Activated naive CD8-positive, alpha-beta T cell treated with anti-CD3 and anti-CD28 coated beads, Interleukin-2, amount 10 ng/mL, durations not matched to agents 7 days and 5 days (primary cell): ENCODE data around the gene GORAB. TPM values are rescaled to one million over a fixed set of nuclear protein-coding genes. Genes with fewer than 3 reads are reported as not detected.

ENCODE experiments used
- ATAC-seq: fragments of 150-1000 bp; cut with Tn5 transposase; one replicate; pipeline ENCODE4 v1.10.0; 2021; ENCODE audit warnings: low read depth, moderate library complexity
- POLR2A ChIA-PET: fragments of 350-600 bp; sonication (Branson Sonifier 250); formaldehyde crosslinking; loops from one replicate; lab custom pipeline; 2021; ENCODE audit warnings: antibody characterized with exemption; lab: Charles Lee
- DNase-seq: peaks from one replicate; pipeline ENCODE4 v3.0.0; 2021
- H3K27ac Mint-ChIP-seq: one replicate; pipeline ENCODE4 v1.8.0; 2022; ENCODE audit warnings: mild to moderate bottlenecking, mixed read lengths
- H3K27me3 Mint-ChIP-seq: one replicate; pipeline ENCODE4 v1.8.0; 2022; ENCODE audit warnings: mild to moderate bottlenecking, moderate library complexity, mixed read lengths
- H3K36me3 Mint-ChIP-seq: one replicate; pipeline ENCODE4 v1.8.0; 2021; ENCODE audit warnings: mild to moderate bottlenecking, mixed read lengths
- H3K4me1 Mint-ChIP-seq: one replicate; pipeline ENCODE4 v1.8.0; 2021; ENCODE audit warnings: mixed read lengths
- H3K4me3 Mint-ChIP-seq: one replicate; pipeline ENCODE4 v1.8.0; 2022; ENCODE audit warnings: mild to moderate bottlenecking, moderate library complexity, mixed read lengths
- H3K9me3 Mint-ChIP-seq: one replicate; pipeline ENCODE4 v1.8.0; 2021; ENCODE audit warnings: mixed read lengths
- total RNA-seq, 2 experiments: library from RNA; stranded (reverse); gene quantifications; one replicate each; pipeline ENCODE4 v1.2.3, GENCODE V29; 2021

GORAB gene
- total RNA-seq, 2 experiments from 2014 or later = 13.2 to 17.4 TPM

- Mint-ChIP-seq H3K27me3 (peaks cover 22% of the 10 kb centered on the region), H3K9me3 (no peaks in the 10 kb centered on the region), H3K4me3 (no peak overlapping the region), H3K27ac (no peak overlapping the region), H3K4me1 (no peaks in the 10 kb centered on the region), H3K36me3 (no peaks in the 10 kb centered on the region)
- POLR2A ChIA-PET = no interaction called here
- no peak for ATAC-seq
- no peak for DNase-seq
Observed at GRCh38 chr1:170520601-170521000, 11.4 kb upstream of the GORAB start.

- POLR2A ChIA-PET = interaction anchor here (0.7 kb wide), 1 partner anchor 478 kb away, joined by 5 read pairs; no protein-coding TSS in a partner anchor
- Mint-ChIP-seq H3K36me3 (no peaks in the 10 kb centered on the region), H3K27ac (no peak overlapping the region), H3K27me3 (peaks cover 26% of the 10 kb centered on the region), H3K4me1 (no peaks in the 10 kb centered on the region), H3K9me3 (no peaks in the 10 kb centered on the region), H3K4me3 (no peak overlapping the region)
- no peak for DNase-seq
- no peak for ATAC-seq
Observed at GRCh38 chr1:170521818-170522217, 10.1 kb upstream of the GORAB start.

- peaks cover 11% of the 10 kb centered on the region for H3K4me1 Mint-ChIP-seq
- peaks cover under 1% of the 10 kb centered on the region for H3K36me3 Mint-ChIP-seq
- POLR2A ChIA-PET = interaction anchor here (0.6 to 0.7 kb wide), 3 partner anchors 14 to 797 kb away, joined by 3 to 6 read pairs (median 4); no protein-coding TSS in a partner anchor
- ATAC-seq = no peak
- H3K9me3 Mint-ChIP-seq = no peaks in the 10 kb centered on the region
- H3K27me3 Mint-ChIP-seq = peaks cover 17% of the 10 kb centered on the region
- no peak overlapping the region for H3K27ac Mint-ChIP-seq
- H3K4me3 Mint-ChIP-seq = no peak overlapping the region
- DNase-seq = peak; percentile 25
Observed at GRCh38 chr1:170530972-170531757, 801 bp upstream of the GORAB start.

GRCh38 chr1:170533298-170533697 is 1.3 kb downstream of the GORAB start:
- H3K27me3 Mint-ChIP-seq = peaks cover 17% of the 10 kb centered on the region
- POLR2A ChIA-PET = no interaction called here
- ATAC-seq = no peak
- H3K4me1 Mint-ChIP-seq = peaks cover 11% of the 10 kb centered on the region
- no peak overlapping the region for H3K27ac Mint-ChIP-seq
- H3K9me3 Mint-ChIP-seq = no peaks in the 10 kb centered on the region
- H3K4me3 Mint-ChIP-seq = no peak overlapping the region
- DNase-seq = no peak
- H3K36me3 Mint-ChIP-seq = peaks cover 5% of the 10 kb centered on the region

GRCh38 chr1:170534626-170535147 is 2.7 kb downstream of the GORAB start:
- Mint-ChIP-seq H3K27me3 (peaks cover 7% of the 10 kb centered on the region), H3K27ac (no peak overlapping the region), H3K9me3 (no peaks in the 10 kb centered on the region), H3K36me3 (peaks cover 9% of the 10 kb centered on the region), H3K4me1 (peaks cover 11% of the 10 kb centered on the region), H3K4me3 (no peak overlapping the region)
- DNase-seq (no peak), ATAC-seq (no peak)
- POLR2A ChIA-PET = no interaction called here

- no peak for DNase-seq
- H3K27ac Mint-ChIP-seq = no peak overlapping the region
- no peaks in the 10 kb centered on the region for H3K9me3 Mint-ChIP-seq
- no peak for ATAC-seq
- H3K27me3 Mint-ChIP-seq = no peaks in the 10 kb centered on the region
- peaks cover 9% of the 10 kb centered on the region for H3K4me1 Mint-ChIP-seq
- no peak overlapping the region for H3K4me3 Mint-ChIP-seq
- POLR2A ChIA-PET = no interaction called here
- H3K36me3 Mint-ChIP-seq = peaks cover 14% of the 10 kb centered on the region
Observed at GRCh38 chr1:170535418-170535817, 3.5 kb downstream of the GORAB start.

- H3K27me3 Mint-ChIP-seq = no peaks in the 10 kb centered on the region
- H3K27ac Mint-ChIP-seq = no peak overlapping the region
- POLR2A ChIA-PET = no interaction called here
- H3K4me3 Mint-ChIP-seq = no peak overlapping the region
- H3K9me3 Mint-ChIP-seq = no peaks in the 10 kb centered on the region
- peaks cover 7% of the 10 kb centered on the region for H3K4me1 Mint-ChIP-seq
- ATAC-seq (no peak), DNase-seq (no peak)
- H3K36me3 Mint-ChIP-seq = peaks cover 26% of the 10 kb centered on the region
Observed at GRCh38 chr1:170536924-170537551, 5.1 kb downstream of the GORAB start.

GRCh38 chr1:170537798-170538503 is 6.0 kb downstream of the GORAB start:
- H3K4me3 Mint-ChIP-seq = no peak overlapping the region
- ATAC-seq (no peak), DNase-seq (no peak)
- no peak overlapping the region for H3K27ac Mint-ChIP-seq
- POLR2A ChIA-PET = no interaction called here
- peaks cover 7% of the 10 kb centered on the region for H3K4me1 Mint-ChIP-seq
- no peaks in the 10 kb centered on the region for H3K9me3 Mint-ChIP-seq
- no peaks in the 10 kb centered on the region for H3K27me3 Mint-ChIP-seq
- peaks cover 31% of the 10 kb centered on the region for H3K36me3 Mint-ChIP-seq

- H3K27ac Mint-ChIP-seq = no peak overlapping the region
- no peak overlapping the region for H3K4me3 Mint-ChIP-seq
- peaks cover 36% of the 10 kb centered on the region for H3K36me3 Mint-ChIP-seq
- ATAC-seq = no peak
- POLR2A ChIA-PET = no interaction called here
- H3K9me3 Mint-ChIP-seq = no peaks in the 10 kb centered on the region
- no peak for DNase-seq
- H3K27me3 Mint-ChIP-seq = no peaks in the 10 kb centered on the region
- H3K4me1 Mint-ChIP-seq = peaks cover 7% of the 10 kb centered on the region
Observed at GRCh38 chr1:170538687-170539086, 6.7 kb downstream of the GORAB start.

GRCh38 chr1:170539154-170539553 is 7.2 kb downstream of the GORAB start:
- Mint-ChIP-seq H3K9me3 (no peaks in the 10 kb centered on the region), H3K27ac (no peak overlapping the region)

GRCh38 chr1:170544624-170545023 is 12.7 kb downstream of the GORAB start:
- no peaks in the 10 kb centered on the region for H3K27me3 Mint-ChIP-seq
- no peaks in the 10 kb centered on the region for H3K4me1 Mint-ChIP-seq
- ATAC-seq = no peak
- no peaks in the 10 kb centered on the region for H3K9me3 Mint-ChIP-seq
- peaks cover 58% of the 10 kb centered on the region for H3K36me3 Mint-ChIP-seq
- DNase-seq = no peak
- H3K27ac Mint-ChIP-seq = no peak overlapping the region
- no peak overlapping the region for H3K4me3 Mint-ChIP-seq
- POLR2A ChIA-PET = interaction anchor here (0.6 kb wide), 1 partner anchor 14 kb away, joined by 4 read pairs; no protein-coding TSS in a partner anchor

More at GRCh38 chr1:170539154-170539553, 7.2 kb downstream of the GORAB start:
- ATAC-seq = no peak
- Mint-ChIP-seq H3K36me3 (peaks cover 38% of the 10 kb centered on the region), H3K27me3 (no peaks in the 10 kb centered on the region), H3K4me3 (no peak overlapping the region), H3K4me1 (peaks cover 7% of the 10 kb centered on the region)
- no peak for DNase-seq
- POLR2A ChIA-PET = no interaction called here

GRCh38 chr1:170545476-170545875 is 13.5 kb downstream of the GORAB start:
- H3K27me3 Mint-ChIP-seq = no peaks in the 10 kb centered on the region
- POLR2A ChIA-PET = interaction anchor here (0.6 kb wide), 1 partner anchor 14 kb away, joined by 4 read pairs; no protein-coding TSS in a partner anchor

GRCh38 chr1:170547255-170547654 is 15.3 kb downstream of the GORAB start:
- Mint-ChIP-seq H3K9me3 (no peaks in the 10 kb centered on the region), H3K27ac (no peak overlapping the region), H3K4me1 (no peaks in the 10 kb centered on the region), H3K27me3 (no peaks in the 10 kb centered on the region), H3K36me3 (peaks cover 53% of the 10 kb centered on the region), H3K4me3 (no peak overlapping the region)
- no peak for ATAC-seq
- POLR2A ChIA-PET = no interaction called here
- DNase-seq = no peak

More at GRCh38 chr1:170545476-170545875, 13.5 kb downstream of the GORAB start:
- Mint-ChIP-seq H3K4me3 (no peak overlapping the region), H3K36me3 (peaks cover 57% of the 10 kb centered on the region), H3K27ac (no peak overlapping the region), H3K4me1 (no peaks in the 10 kb centered on the region), H3K9me3 (no peaks in the 10 kb centered on the region)
- no peak for DNase-seq
- no peak for ATAC-seq
